Measurements from ENCODE around the gene EVC.

Gene EVC

DNA sequence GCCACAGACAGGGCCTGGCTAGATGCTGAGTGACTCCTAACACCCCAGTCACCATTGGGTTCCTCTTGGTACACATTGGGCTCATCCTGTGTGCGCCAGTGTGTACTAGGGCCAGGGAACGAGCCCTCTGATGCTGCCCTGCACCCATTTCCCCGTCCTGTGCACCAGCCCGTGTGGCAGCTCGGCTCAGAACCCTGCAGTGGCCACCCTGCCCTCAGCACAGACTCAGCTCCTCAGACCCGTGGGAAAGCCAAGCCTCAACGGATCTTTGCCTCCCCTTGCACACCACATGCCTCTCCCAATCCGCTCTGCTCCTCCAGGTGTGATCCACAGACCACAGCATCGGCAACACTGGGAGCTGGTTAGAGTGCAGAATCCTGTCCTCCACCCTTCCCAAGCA is 38.6 kb downstream of the EVC start:
- no peaks in the 10 kb centered on the region for H3K36me3 ChIP-seq (ENCODE audit: insufficient read depth, low read length)
- no peaks in the 10 kb centered on the region for H3K4me1 ChIP-seq (ENCODE audit: insufficient read depth, low read length)
- peaks cover 3% of the 10 kb centered on the region for H3K27me3 ChIP-seq (ENCODE audit: insufficient read depth, low read length, poor library complexity)
- H2AFZ ChIP-seq (ENCODE audit: low read depth, low read length), result no peak overlapping the region
- no peak overlapping the region for H3K9ac ChIP-seq (ENCODE audit: low read depth, low read length)
- no peak overlapping the region for H3K4me3 ChIP-seq (ENCODE audit: low read depth in 1 of 2, low read length in 2 of 2)
- DNase-seq (no peak), ATAC-seq (ENCODE audit: insufficient read depth, low read depth) (no peak)
- TF ChIP-seq CTCF (IDR thresholded peaks at IDR 0.05; ENCODE audit: borderline replicate concordance, extremely low read depth, low read length, poor library complexity, severe bottlenecking) (no peak), EZH2 (IDR thresholded peaks at IDR 0.05; ENCODE audit: borderline replicate concordance, low read depth, low read length, severe bottlenecking) (no peak)
- H3K79me2 ChIP-seq (ENCODE audit: insufficient read depth, low read length), result no peaks in the 10 kb centered on the region
- no peak overlapping the region for H3K4me2 ChIP-seq (ENCODE audit: insufficient read depth, low read length)
- no peak overlapping the region for H3K27ac ChIP-seq (ENCODE audit: low read length)
- no peaks in the 10 kb centered on the region for H4K20me1 ChIP-seq (ENCODE audit: insufficient read depth, low read length)
- H3K9me3 ChIP-seq (ENCODE audit: insufficient read depth, low read length, severe bottlenecking), result no peaks in the 10 kb centered on the region

DNA sequence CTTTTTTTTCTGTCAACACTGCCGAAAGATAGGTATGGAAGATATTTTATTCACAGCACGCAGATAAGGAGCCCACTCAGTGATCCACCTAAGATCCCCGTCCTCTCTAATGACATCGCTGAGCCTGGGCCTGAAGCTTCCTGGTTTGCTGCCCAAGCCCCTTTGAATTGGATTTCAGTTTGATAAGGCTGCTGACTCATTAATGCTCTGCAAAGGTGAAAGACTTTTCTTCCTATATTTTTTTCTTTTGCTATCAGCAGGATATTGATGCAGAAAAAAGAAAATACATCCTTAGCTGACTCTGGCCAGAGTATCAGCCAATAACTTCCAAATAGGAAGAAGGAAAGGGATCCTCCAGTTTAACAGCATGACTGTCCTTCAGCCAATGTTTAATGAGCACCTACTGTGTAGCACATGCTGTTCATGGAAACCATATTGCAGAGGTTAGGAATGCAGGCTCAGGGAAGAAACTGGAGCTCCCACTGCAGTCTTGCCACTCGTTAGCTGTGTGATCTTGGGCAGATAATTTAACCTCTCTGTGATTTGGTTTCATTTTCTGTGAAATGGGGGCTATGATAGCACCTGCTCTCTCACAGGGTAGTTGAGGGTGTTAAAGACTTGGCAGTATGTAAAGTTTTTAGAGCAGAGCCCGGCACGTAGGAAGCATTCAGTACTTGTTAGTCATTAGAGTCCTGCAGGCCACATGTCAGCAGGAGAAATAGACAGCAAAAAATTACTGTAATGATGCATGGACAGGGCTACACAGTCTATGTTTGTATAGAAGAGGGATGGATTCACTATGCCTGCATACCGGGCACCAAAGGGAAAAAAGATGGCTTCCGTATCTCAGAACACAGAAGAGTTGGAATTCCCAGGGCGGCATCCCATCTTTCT is 39.3 kb downstream of the EVC start:
- TF ChIP-seq CTCF (IDR thresholded peaks at IDR 0.05; ENCODE audit: borderline replicate concordance, extremely low read depth, low read length, poor library complexity, severe bottlenecking) (no peak), EZH2 (IDR thresholded peaks at IDR 0.05; ENCODE audit: borderline replicate concordance, low read depth, low read length, severe bottlenecking) (no peak)
- H3K4me1 ChIP-seq (ENCODE audit: insufficient read depth, low read length), result no peaks in the 10 kb centered on the region

GRCh38 chr4:5750946-5751665 is 40.1 kb downstream of the EVC start:
- Histone ChIP-seq H3K27me3 (ENCODE audit: insufficient read depth, low read length, poor library complexity) (no peaks in the 10 kb centered on the region), H3K36me3 (ENCODE audit: insufficient read depth, low read length) (no peaks in the 10 kb centered on the region), H3K4me1 (ENCODE audit: insufficient read depth, low read length) (no peaks in the 10 kb centered on the region), H3K79me2 (ENCODE audit: insufficient read depth, low read length) (no peaks in the 10 kb centered on the region), H2AFZ (ENCODE audit: low read depth, low read length) (no peak overlapping the region), H3K4me2 (ENCODE audit: insufficient read depth, low read length) (no peak overlapping the region), H3K9me3 (ENCODE audit: insufficient read depth, low read length, severe bottlenecking) (no peaks in the 10 kb centered on the region), H3K9ac (ENCODE audit: low read depth, low read length) (no peak overlapping the region), H3K4me3 (ENCODE audit: low read depth in 1 of 2, low read length in 2 of 2) (no peak overlapping the region), H3K27ac (ENCODE audit: low read length) (no peak overlapping the region), H4K20me1 (ENCODE audit: insufficient read depth, low read length) (no peaks in the 10 kb centered on the region)
- no peak for DNase-seq
- no peak for ATAC-seq (ENCODE audit: insufficient read depth, low read depth)
- no peak for TF ChIP-seq EZH2 (IDR thresholded peaks at IDR 0.05; ENCODE audit: borderline replicate concordance, low read depth, low read length, severe bottlenecking)
- TF ChIP-seq CTCF (IDR thresholded peaks at IDR 0.05; ENCODE audit: borderline replicate concordance, extremely low read depth, low read length, poor library complexity, severe bottlenecking), result no peak

More for the DNA sequence above, 39.3 kb downstream of the EVC start:
- Histone ChIP-seq H2AFZ (ENCODE audit: low read depth, low read length) (no peak overlapping the region), H3K4me3 (ENCODE audit: low read depth in 1 of 2, low read length in 2 of 2) (no peak overlapping the region), H3K27ac (ENCODE audit: low read length) (no peak overlapping the region), H3K79me2 (ENCODE audit: insufficient read depth, low read length) (no peaks in the 10 kb centered on the region), H4K20me1 (ENCODE audit: insufficient read depth, low read length) (no peaks in the 10 kb centered on the region), H3K9me3 (ENCODE audit: insufficient read depth, low read length, severe bottlenecking) (no peaks in the 10 kb centered on the region), H3K27me3 (ENCODE audit: insufficient read depth, low read length, poor library complexity) (no peaks in the 10 kb centered on the region), H3K4me2 (ENCODE audit: insufficient read depth, low read length) (no peak overlapping the region), H3K9ac (ENCODE audit: low read depth, low read length) (no peak overlapping the region), H3K36me3 (ENCODE audit: insufficient read depth, low read length) (no peaks in the 10 kb centered on the region)
- ATAC-seq (ENCODE audit: insufficient read depth, low read depth) (no peak), DNase-seq (no peak)
